Muscle layer of colon (tissue), 2 donors: Measurements from ENCODE around the gene LMF1.

Experiments
- H3K27ac ChIP-seq: one replicate; pipeline ENCODE4 v1.7.0; 2013; ENCODE audit warnings: low read depth, mild to moderate bottlenecking, low read length, moderate library complexity
- H3K27me3 ChIP-seq, 2 donors: one replicate each; pipeline ENCODE4 v1.7.0; 2013; ENCODE audit warnings: low read length in 2 of 2, mild to moderate bottlenecking in 2 of 2; ENCODE audit not compliant: insufficient read depth in 2 of 2, control insufficient read depth in 1 of 2
- H3K36me3 ChIP-seq: one replicate; pipeline ENCODE4 v1.7.0; 2013; ENCODE audit warnings: mild to moderate bottlenecking, low read length; ENCODE audit not compliant: insufficient read depth
- H3K4me1 ChIP-seq: one replicate; pipeline ENCODE4 v1.7.0; 2013; ENCODE audit warnings: mild to moderate bottlenecking, low read length; ENCODE audit not compliant: insufficient read depth
- H3K4me3 ChIP-seq, 2 donors: one replicate each; pipeline ENCODE4 v1.7.0; 2013; ENCODE audit warnings: low read length in 2 of 2, low read depth in 1 of 2, mild to moderate bottlenecking in 1 of 2, moderate library complexity in 1 of 2
- H3K9ac ChIP-seq: one replicate; pipeline ENCODE4 v1.7.0; 2013; ENCODE audit warnings: low read length
- H3K9me3 ChIP-seq: one replicate; pipeline ENCODE4 v1.7.0; 2013; ENCODE audit warnings: mild to moderate bottlenecking, low read length
- donor health status: abdominal sarcoma.
- donor health status: Adenocarcinoma of cecum.

LMF1 gene

DNA sequence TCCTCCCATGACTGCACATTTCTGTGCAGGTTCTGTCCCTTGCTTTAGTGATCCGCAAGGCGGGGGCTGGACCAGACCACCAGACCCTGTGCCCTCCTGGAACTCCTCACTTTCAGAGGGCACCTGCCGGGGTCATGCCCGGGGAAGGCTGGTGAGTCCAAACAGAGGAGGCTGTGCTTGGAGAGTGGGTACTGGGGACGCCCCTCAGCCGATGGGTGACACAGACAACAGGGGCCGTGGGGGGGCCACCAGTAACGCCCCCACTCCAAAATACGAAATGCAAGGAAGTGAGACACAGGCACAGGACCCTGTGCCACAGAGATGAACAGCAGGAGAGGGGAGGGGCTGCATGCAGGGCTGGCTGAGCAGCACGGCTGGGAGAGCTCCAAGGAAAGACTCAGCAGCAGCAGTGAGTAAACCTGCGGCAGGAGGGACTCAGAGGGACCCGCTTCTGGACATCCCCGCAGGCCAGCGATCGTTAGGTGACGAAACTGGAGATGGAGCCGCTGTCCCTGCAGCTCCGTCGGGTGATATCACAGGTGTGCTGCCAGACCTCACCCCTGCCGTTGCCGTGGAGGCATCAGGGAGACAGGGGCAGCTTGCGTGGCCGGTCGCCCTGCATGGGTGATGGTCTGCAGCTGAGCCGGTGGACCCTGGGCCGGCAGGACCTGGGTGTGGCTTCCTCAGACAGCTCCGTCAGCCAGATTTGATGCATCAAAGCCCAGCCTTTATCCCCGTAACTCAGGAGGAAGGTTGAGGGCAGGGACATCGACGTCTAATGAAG lies 99.0 kb downstream of the LMF1 start:
- Histone ChIP-seq H3K36me3 (peaks cover 4% of the 10 kb centered on the region), H3K9ac (no peak overlapping the region), H3K9me3 (no peaks in the 10 kb centered on the region), H3K27me3 (no peaks in the 10 kb centered on the region), H3K27ac (no peak overlapping the region), H3K4me1 (no peaks in the 10 kb centered on the region), H3K4me3 (no peak overlapping the region)

DNA sequence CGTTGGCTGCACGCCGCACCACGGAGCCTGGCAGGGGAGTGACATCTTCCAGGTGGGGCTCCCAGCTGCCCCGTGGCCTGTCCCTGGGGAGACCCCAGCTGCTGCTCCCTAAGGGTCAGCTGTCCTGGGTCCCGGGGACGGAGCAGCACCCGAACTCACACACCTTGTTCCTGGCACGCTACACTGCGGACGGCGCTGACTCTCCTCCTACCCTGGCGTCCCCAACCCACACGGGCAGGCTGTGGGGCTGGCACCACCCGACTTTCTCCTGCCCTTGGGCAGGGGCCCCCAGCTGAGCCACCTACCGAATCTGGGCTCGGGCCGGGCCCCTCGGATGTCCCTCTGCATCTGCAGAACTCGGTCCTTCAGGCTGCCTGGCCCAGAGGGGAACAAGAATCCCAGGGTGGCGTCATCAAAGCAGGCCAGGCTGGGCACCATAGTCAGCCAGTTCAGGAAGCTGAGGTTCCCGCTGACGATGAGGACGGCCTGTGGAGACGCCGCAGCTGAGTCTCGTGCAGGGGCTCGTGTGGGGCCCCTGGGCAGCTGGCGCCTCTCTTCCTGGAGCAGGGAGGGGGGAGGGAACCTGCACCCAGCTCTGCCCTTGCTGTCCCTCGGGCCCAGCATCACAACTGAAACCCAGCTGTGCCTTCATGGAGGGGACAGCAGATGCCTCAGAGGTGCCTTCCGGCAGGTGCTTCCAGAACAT lies 99.8 kb downstream of the LMF1 start:
- H3K9me3 ChIP-seq, result no peaks in the 10 kb centered on the region
- no peak overlapping the region for H3K4me3 ChIP-seq
- no peak overlapping the region for H3K9ac ChIP-seq
- H3K27ac ChIP-seq, result no peak overlapping the region
- peaks cover 12% of the 10 kb centered on the region for H3K36me3 ChIP-seq
- no peaks in the 10 kb centered on the region for H3K4me1 ChIP-seq
- no peaks in the 10 kb centered on the region for H3K27me3 ChIP-seq

- Histone ChIP-seq H3K4me3 (no peak overlapping the region), H3K9ac (no peak overlapping the region), H3K27ac (no peak overlapping the region), H3K9me3 (no peaks in the 10 kb centered on the region), H3K27me3 (no peaks in the 10 kb centered on the region), H3K4me1 (no peaks in the 10 kb centered on the region), H3K36me3 (peaks cover 13% of the 10 kb centered on the region)
Measured at GRCh38 chr16:869823-870641, 100.8 kb downstream of the LMF1 start.

DNA sequence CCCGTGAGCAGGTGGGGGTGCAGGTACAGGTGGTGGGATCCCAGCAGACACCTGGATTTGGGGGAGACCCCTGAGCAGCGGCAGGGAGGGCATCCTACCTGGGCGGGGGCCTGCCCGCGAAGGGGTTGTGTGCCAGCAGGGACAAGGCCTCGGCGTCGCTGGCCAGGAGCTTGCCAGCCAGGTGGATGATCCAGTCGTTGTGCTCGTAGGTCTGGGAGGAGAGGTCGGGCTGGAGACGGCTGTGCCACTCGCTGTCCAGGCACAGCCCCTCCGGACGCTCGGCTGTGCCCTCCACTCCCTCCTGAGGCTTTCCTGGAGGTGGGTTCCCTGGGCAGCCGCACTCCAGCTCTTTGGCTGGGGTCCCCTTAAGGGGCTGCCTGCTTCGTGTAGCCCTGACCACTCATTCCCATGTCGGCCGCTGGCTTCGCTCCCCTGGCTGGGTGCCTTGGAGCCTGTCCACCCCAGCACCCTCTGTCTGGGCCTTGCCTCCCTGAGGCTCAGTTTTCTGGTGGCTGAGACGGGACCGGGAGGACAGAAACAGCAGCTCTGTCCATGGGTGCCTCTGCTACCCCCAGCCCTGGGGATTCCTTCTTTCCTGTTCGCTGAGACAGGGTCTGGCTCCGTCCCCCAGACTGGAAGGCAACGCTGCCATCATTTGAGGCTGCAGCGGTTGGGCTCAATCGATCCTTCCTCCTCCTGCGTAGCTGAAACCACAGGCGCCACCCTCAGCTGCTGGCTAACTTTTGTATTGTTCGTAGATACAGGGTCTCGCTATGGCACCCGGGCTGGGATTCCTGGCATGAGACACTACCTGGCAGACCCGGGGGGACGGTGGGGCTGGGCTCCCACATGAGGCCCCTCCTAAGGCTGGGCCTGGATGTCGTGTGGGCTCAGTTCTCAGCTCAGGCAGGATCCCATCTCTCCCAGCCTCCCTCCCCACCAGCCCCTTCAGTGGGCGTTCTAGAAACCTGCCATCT lies 101.7 kb downstream of the LMF1 start:
- no peak overlapping the region for H3K9ac ChIP-seq
- peaks cover 13% of the 10 kb centered on the region for H3K36me3 ChIP-seq

GRCh38 chr16:868386-868755 lies 102.4 kb downstream of the LMF1 start:
- H3K4me1 ChIP-seq, result no peaks in the 10 kb centered on the region
- H3K36me3 ChIP-seq, result peaks cover 13% of the 10 kb centered on the region
- H3K4me3 ChIP-seq, result no peak overlapping the region
- H3K9ac ChIP-seq, result no peak overlapping the region
- H3K27me3 ChIP-seq, result no peaks in the 10 kb centered on the region
- no peak overlapping the region for H3K27ac ChIP-seq
- H3K9me3 ChIP-seq, result no peaks in the 10 kb centered on the region

More for the DNA sequence above, 101.7 kb downstream of the LMF1 start:
- H3K27ac ChIP-seq, result no peak overlapping the region
- H3K9me3 ChIP-seq, result no peaks in the 10 kb centered on the region
- H3K4me1 ChIP-seq, result no peaks in the 10 kb centered on the region
- H3K4me3 ChIP-seq, result no peak overlapping the region
- no peaks in the 10 kb centered on the region for H3K27me3 ChIP-seq

DNA sequence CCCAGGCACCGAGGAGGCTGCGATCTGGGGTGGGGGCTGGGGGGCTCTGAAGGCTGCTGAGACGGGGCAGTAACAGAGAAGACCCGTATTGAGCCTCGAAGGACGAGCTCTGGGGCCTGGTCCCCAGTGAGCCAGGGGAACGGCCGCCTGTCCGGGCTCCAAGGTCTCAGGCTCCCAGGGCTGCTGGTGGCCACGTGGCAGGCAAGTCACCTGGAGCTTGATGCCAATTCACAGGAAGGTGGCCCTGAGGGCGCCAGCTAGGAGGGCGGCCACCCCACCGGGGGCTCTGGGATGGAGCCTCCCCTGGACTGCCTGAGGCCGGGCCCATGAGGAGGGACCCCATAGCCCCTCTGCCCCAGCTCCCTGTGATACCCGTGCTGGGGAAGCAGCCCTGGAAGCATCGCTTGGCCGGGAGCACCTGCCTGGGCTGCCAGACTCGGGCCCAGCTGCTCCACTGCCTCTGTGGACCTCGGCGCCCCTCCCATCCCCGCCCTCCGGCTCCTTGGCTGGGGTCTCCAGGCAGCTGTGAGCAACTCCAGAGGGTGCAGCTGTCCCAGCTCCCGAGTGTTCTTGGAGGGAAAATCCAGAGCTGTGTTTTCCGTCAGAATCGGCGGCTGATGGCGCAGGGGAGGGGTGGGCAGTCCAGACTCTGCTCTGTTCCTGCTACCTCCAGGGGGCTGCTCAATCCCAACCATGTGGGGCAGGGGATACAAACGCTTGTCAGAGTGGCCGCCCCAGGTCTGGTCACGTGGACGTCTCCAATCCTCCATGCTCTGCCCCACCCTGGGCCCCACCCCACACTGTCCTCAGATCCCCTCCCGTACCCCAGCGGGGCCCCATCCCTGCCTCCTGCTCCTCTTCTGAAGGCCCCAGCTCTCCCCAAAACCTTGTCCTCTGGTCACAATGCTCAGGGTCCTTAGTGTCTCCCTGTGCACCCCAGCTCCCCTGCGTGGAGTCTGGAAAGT lies 103.1 kb downstream of the LMF1 start:
- H3K4me3 ChIP-seq, result no peak overlapping the region
- no peaks in the 10 kb centered on the region for H3K9me3 ChIP-seq
- H3K27ac ChIP-seq, result no peak overlapping the region
- peaks cover 13% of the 10 kb centered on the region for H3K36me3 ChIP-seq
- H3K4me1 ChIP-seq, result no peaks in the 10 kb centered on the region
- H3K9ac ChIP-seq, result no peak overlapping the region
- H3K27me3 ChIP-seq, result no peaks in the 10 kb centered on the region

- no peaks in the 10 kb centered on the region for H3K27me3 ChIP-seq
- no peaks in the 10 kb centered on the region for H3K9me3 ChIP-seq
- no peak overlapping the region for H3K9ac ChIP-seq
- H3K36me3 ChIP-seq, result peaks cover 13% of the 10 kb centered on the region
- no peak overlapping the region for H3K4me3 ChIP-seq
- no peaks in the 10 kb centered on the region for H3K4me1 ChIP-seq
- no peak overlapping the region for H3K27ac ChIP-seq
Measured at GRCh38 chr16:866252-866896, 104.4 kb downstream of the LMF1 start.

GRCh38 chr16:865026-865425 lies 105.8 kb downstream of the LMF1 start:
- no peaks in the 10 kb centered on the region for H3K27me3 ChIP-seq
- no peak overlapping the region for H3K9ac ChIP-seq
- no peaks in the 10 kb centered on the region for H3K4me1 ChIP-seq
- no peak overlapping the region for H3K27ac ChIP-seq
- H3K4me3 ChIP-seq, result no peak overlapping the region
- H3K9me3 ChIP-seq, result no peaks in the 10 kb centered on the region
- H3K36me3 ChIP-seq, result peaks cover 13% of the 10 kb centered on the region

- H3K27me3 ChIP-seq, result no peaks in the 10 kb centered on the region
- H3K4me1 ChIP-seq, result no peaks in the 10 kb centered on the region
- peaks cover 5% of the 10 kb centered on the region for H3K36me3 ChIP-seq
- no peaks in the 10 kb centered on the region for H3K9me3 ChIP-seq
- H3K9ac ChIP-seq, result no peak overlapping the region
- no peak overlapping the region for H3K4me3 ChIP-seq
- H3K27ac ChIP-seq, result no peak overlapping the region
Measured at GRCh38 chr16:861446-861845, 109.3 kb downstream of the LMF1 start.

GRCh38 chr16:860891-861290 lies 109.9 kb downstream of the LMF1 start:
- Histone ChIP-seq H3K27me3 (no peaks in the 10 kb centered on the region), H3K36me3 (no peaks in the 10 kb centered on the region), H3K4me3 (no peak overlapping the region), H3K9me3 (no peaks in the 10 kb centered on the region), H3K4me1 (no peaks in the 10 kb centered on the region), H3K9ac (no peak overlapping the region), H3K27ac (no peak overlapping the region)
